Measurements from ENCODE around the gene RAC3.

- TF ChIP-seq CTCF (optimal IDR thresholded peaks at IDR 0.05 in 1 of 3, IDR thresholded peaks at IDR 0.05 in 1 of 3, conservative IDR thresholded peaks at IDR 0.05 in 1 of 3; ENCODE audit: extremely low read depth in 1 of 3, insufficient read depth in 2 of 3, low read length in 3 of 3) (no peak), EZH2 (IDR thresholded peaks at IDR 0.05; ENCODE audit: low read length) (no peak)
These were observed 4.6 kb downstream of the RAC3 start for GRCh38 chr17:82035956-82036633.
